NCI-H2227 (cell line): ENCODE results near the gene PRDM15.

ENCODE experiments used
- DNase-seq: peaks from one replicate; lab custom pipeline; 2025; ENCODE audit not compliant: unreplicated experiment; lab: John Stamatoyannopoulos, UW

The PRDM15 gene

GRCh38 chr21:41825216-41825615 lies 53.9 kb downstream of the PRDM15 start:
- DNase-seq, result no peak

GRCh38 chr21:41824466-41825207 lies 54.5 kb downstream of the PRDM15 start:
- DNase-seq, result no peak

GRCh38 chr21:41823906-41824305 lies 55.2 kb downstream of the PRDM15 start:
- DNase-seq, result no peak

GRCh38 chr21:41823166-41823565 lies 56.0 kb downstream of the PRDM15 start:
- DNase-seq, result no peak

GRCh38 chr21:41821756-41822431 lies 57.2 kb downstream of the PRDM15 start:
- DNase-seq, result no peak

GRCh38 chr21:41821081-41821755 lies 57.9 kb downstream of the PRDM15 start:
- DNase-seq, result no peak

- DNase-seq, result no peak
Observed at GRCh38 chr21:41820384-41821080, 58.6 kb downstream of the PRDM15 start.

- DNase-seq, result no peak
Observed at GRCh38 chr21:41819856-41820281, 59.3 kb downstream of the PRDM15 start.

- no peak for DNase-seq
Observed at GRCh38 chr21:41819236-41819855, 59.8 kb downstream of the PRDM15 start.

GRCh38 chr21:41817877-41818855 lies 61.0 kb downstream of the PRDM15 start:
- no peak for DNase-seq

GRCh38 chr21:41817228-41817627 lies 61.9 kb downstream of the PRDM15 start:
- peak; percentile 64 for DNase-seq

GRCh38 chr21:41816583-41817165 lies 62.5 kb downstream of the PRDM15 start:
- DNase-seq, result peak; percentile 65

GRCh38 chr21:41815652-41816582 lies 63.2 kb downstream of the PRDM15 start:
- DNase-seq, result no peak

GRCh38 chr21:41813226-41813625 lies 65.9 kb downstream of the PRDM15 start:
- no peak for DNase-seq

GRCh38 chr21:41812679-41813078 lies 66.5 kb downstream of the PRDM15 start:
- DNase-seq, result no peak

- no peak for DNase-seq
Observed at GRCh38 chr21:41810597-41810932, 68.6 kb downstream of the PRDM15 start.

GRCh38 chr21:41809891-41810596 lies 69.1 kb downstream of the PRDM15 start:
- DNase-seq, result no peak

GRCh38 chr21:41808846-41809245 lies 70.3 kb downstream of the PRDM15 start:
- no peak for DNase-seq
